Natural killer cell (primary cell): ENCODE data around the gene GPR45. TPM values are rescaled to one million over a fixed set of nuclear protein-coding genes. Genes with fewer than 3 reads are reported as not detected.

ENCODE experiments used
- ATAC-seq, 3 donors: fragments of 150-1000 bp in 2 of 3; fragments of 200-7000 bp in 1 of 3; cut with Tn5 transposase; 1 replicate in 1 of 3; 2 replicates in 2 of 3; pipeline ENCODE4 v1.10.0; 2021; ENCODE audit warnings: mild to moderate bottlenecking in 2 of 3, moderate library complexity in 2 of 3
- DNase-seq, 2 donors: peaks; one replicate each; pipeline versions ENCODE4 v3.0.0 to v3.0.0-alpha.2; 2013 to 2021; ENCODE audit warnings: mixed read lengths in 1 of 2
- H3K27ac ChIP-seq: one replicate; pipeline ENCODE4 v1.5.1; 2013; ENCODE audit warnings: mild to moderate bottlenecking, low read length
- H3K27me3 ChIP-seq: one replicate; pipeline ENCODE4 v1.6.1; 2013; ENCODE audit warnings: low read length; ENCODE audit not compliant: control insufficient read depth, insufficient read depth
- H3K36me3 ChIP-seq: one replicate; pipeline ENCODE4 v1.6.1; 2013; ENCODE audit warnings: low read length; ENCODE audit not compliant: control insufficient read depth, insufficient read depth
- H3K4me1 ChIP-seq: one replicate; pipeline ENCODE4 v1.6.1; 2013; ENCODE audit warnings: low read length; ENCODE audit not compliant: control insufficient read depth, insufficient read depth
- H3K4me3 ChIP-seq: one replicate; pipeline ENCODE4 v1.5.1; 2013; ENCODE audit warnings: low read length
- H3K9me3 ChIP-seq: one replicate; pipeline ENCODE4 v1.6.1; 2013; ENCODE audit warnings: low read length; ENCODE audit not compliant: control insufficient read depth, insufficient read depth
- H3K27ac Mint-ChIP-seq, 2 donors: one replicate each; pipeline ENCODE4 v1.8.0; 2022; ENCODE audit warnings: mild to moderate bottlenecking in 2 of 2, mixed read lengths in 2 of 2, moderate library complexity in 1 of 2
- H3K27me3 Mint-ChIP-seq, 2 donors: one replicate each; pipeline ENCODE4 v1.8.0; 2022; ENCODE audit warnings: low read depth in 2 of 2, mixed read lengths in 2 of 2
- H3K36me3 Mint-ChIP-seq: one replicate; pipeline ENCODE4 v1.8.0; 2022; ENCODE audit warnings: mixed read lengths
- H3K4me1 Mint-ChIP-seq, 2 donors: one replicate each; pipeline ENCODE4 v1.8.0; 2022; ENCODE audit warnings: mixed read lengths in 2 of 2
- H3K4me3 Mint-ChIP-seq: one replicate; pipeline ENCODE4 v1.8.0; 2022; ENCODE audit warnings: mild to moderate bottlenecking, moderate library complexity, mixed read lengths
- H3K9me3 Mint-ChIP-seq, 2 donors: one replicate each; pipeline ENCODE4 v1.8.0; 2022; ENCODE audit warnings: mixed read lengths in 2 of 2
- CTCF ChIP-seq: fragments of 200-600 bp; IDR thresholded peaks from one replicate; pipeline ENCODE4 v1.8.0; 2022; ENCODE audit warnings: antibody characterized with exemption
- WGBS: methylation state at CpG from one replicate; pipeline ENCODE4 v1.1.7; 2013; ENCODE audit warnings: missing lambda C conversion rate; ENCODE audit not compliant: insufficient coverage; 5-methylcytosine and 5-hydroxymethylcytosine counted together
- intact Hi-C: fragments of 100-400 bp; cut with micrococcal nuclease; formaldehyde crosslinking; loops from one replicate; pipeline ENCODE4 v1.14.2; 2022
- total RNA-seq, 4 donors: library from RNA; stranded (reverse); fragments of 120-200 nt in 1 of 4; gene quantifications; one replicate each; pipeline versions ENCODE4 v1.2.3 to v1.2.4, GENCODE V29; 2013 to 2022

GPR45 gene
- total RNA-seq, 3 donors from 2014 or later (not counting 1 experiment from before 2014, with no cell fraction given), result not detected

- no peak for ATAC-seq
- H3K27me3 ChIP-seq, result no peaks in the 10 kb centered on the region
- TF ChIP-seq CTCF, result no peak
- Mint-ChIP-seq H3K4me3 (no peak overlapping the region), H3K27ac (no peak overlapping the region), H3K9me3 (no peaks in the 10 kb centered on the region), H3K4me1 (peaks cover 6 to 11% of the 10 kb centered on the region in 2 donors), H3K27me3 (peaks cover 3 to 29% of the 10 kb centered on the region in 2 donors), H3K36me3 (no peaks in the 10 kb centered on the region)
- DNase-seq, result no peak
- intact Hi-C loops, result loop anchor here (1.0 kb wide), 1 partner anchor 124 kb away; no protein-coding TSS in a partner anchor
- no peak overlapping the region for H3K27ac ChIP-seq
- H3K4me1 ChIP-seq, result no peaks in the 10 kb centered on the region
- no peak overlapping the region for H3K4me3 ChIP-seq
- no peaks in the 10 kb centered on the region for H3K9me3 ChIP-seq
- no peaks in the 10 kb centered on the region for H3K36me3 ChIP-seq
- WGBS, result 88% methylated on average over 14 of the region's 14 CpGs
Observed at GRCh38 chr2:105238664-105239240, 2.8 kb upstream of the GPR45 start.

GRCh38 chr2:105239924-105240323 is 1.6 kb upstream of the GPR45 start:
- Histone ChIP-seq H3K4me3 (no peak overlapping the region), H3K4me1 (no peaks in the 10 kb centered on the region), H3K27ac (no peak overlapping the region), H3K9me3 (no peaks in the 10 kb centered on the region), H3K36me3 (no peaks in the 10 kb centered on the region), H3K27me3 (no peaks in the 10 kb centered on the region)
- Mint-ChIP-seq H3K4me3 (no peak overlapping the region), H3K36me3 (no peaks in the 10 kb centered on the region), H3K27ac (no peak overlapping the region), H3K9me3 (no peaks in the 10 kb centered on the region), H3K27me3 (peaks cover 3 to 29% of the 10 kb centered on the region in 2 donors), H3K4me1 (peaks cover 6 to 11% of the 10 kb centered on the region in 2 donors)
- ATAC-seq (no peak), DNase-seq (no peak)
- intact Hi-C loops, result no loop called here
- WGBS, result 84% methylated on average over 2 of the region's 2 CpGs
- TF ChIP-seq CTCF, result no peak

GRCh38 chr2:105242286-105242993 is 897 bp downstream of the GPR45 start:
- 95% methylated on average over 50 of the region's 50 CpGs for WGBS
- intact Hi-C loops, result no loop called here
- H3K9me3 Mint-ChIP-seq, result no peaks in the 10 kb centered on the region

More at GRCh38 chr2:105242286-105242993, 897 bp downstream of the GPR45 start:
- DNase-seq, result no peak
- ATAC-seq, result no peak
- Mint-ChIP-seq H3K36me3 (no peaks in the 10 kb centered on the region), H3K27ac (no peak overlapping the region), H3K4me1 (peaks cover 5 to 6% of the 10 kb centered on the region in 2 donors), H3K4me3 (no peak overlapping the region), H3K27me3 (peaks cover 3 to 8% of the 10 kb centered on the region in 2 donors)
- no peaks in the 10 kb centered on the region for H3K9me3 ChIP-seq
- H3K4me1 ChIP-seq, result no peaks in the 10 kb centered on the region
- no peak overlapping the region for H3K27ac ChIP-seq
- H3K36me3 ChIP-seq, result no peaks in the 10 kb centered on the region
- no peak for TF ChIP-seq CTCF
- no peaks in the 10 kb centered on the region for H3K27me3 ChIP-seq
- no peak overlapping the region for H3K4me3 ChIP-seq
